Measurements from ENCODE around the gene ODAD4.

Gene ODAD4

DNA sequence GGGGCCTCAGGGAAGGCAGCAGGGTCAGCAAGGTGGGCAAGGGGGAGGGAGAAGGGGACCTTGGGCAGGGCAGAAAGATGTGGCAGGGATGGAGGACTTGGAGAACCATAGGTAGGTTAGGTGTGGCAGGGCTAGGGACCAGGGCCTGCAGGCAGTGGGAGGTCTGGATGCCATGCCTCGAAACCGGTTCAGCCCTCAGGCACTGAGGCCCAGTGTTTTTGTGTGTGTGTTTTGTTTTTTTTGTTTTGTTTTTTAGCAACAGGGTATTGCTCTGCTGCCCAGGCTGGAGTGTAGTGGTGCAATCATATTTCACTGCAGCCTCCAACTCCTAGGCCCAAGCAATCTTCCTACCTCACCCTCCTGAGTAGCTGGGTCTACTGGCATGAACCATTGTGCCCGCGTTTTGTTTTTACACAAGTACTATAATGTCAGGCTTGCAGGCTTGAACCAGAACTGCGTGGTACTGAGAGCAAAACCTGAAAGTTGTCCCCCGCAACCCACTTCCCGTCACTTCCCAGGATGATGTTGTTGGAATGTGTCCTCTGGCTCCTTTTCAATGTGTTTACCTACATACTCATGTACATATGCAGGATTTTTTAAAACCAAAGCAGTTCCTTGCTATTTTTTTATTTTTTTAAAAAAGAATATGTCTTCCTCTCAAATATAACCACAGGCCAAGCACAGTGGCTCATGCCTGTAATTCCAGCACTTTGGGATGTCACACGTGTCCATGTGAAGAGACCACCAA lies 12.4 kb downstream of the ODAD4 start:
- DNase-seq, result no peak

- DNase-seq, result no peak
Observed at GRCh38 chr17:41943492-41943891, 13.1 kb downstream of the ODAD4 start.

DNA sequence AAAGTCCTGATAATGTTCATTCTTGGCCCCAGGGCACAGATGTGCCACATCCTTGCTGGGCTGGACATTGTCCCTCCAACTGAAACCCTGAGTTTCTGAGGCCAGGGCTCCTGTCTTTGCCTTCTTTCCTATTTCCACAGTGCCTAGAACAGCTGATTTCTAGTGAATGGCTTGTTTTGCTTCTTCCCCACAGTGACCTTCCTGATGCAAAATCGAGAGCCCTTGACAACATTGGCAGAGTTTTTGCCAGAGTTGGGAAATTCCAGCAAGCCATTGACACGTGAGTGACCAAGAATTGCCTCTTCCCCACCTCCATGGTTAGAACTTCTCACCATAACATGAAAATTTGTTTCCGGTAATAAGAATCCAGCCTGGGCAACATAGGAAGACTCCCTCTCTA lies 14.5 kb downstream of the ODAD4 start:
- DNase-seq, result no peak

- no peak for DNase-seq
Observed at GRCh38 chr17:41948762-41949460, 18.5 kb downstream of the ODAD4 start.

DNA sequence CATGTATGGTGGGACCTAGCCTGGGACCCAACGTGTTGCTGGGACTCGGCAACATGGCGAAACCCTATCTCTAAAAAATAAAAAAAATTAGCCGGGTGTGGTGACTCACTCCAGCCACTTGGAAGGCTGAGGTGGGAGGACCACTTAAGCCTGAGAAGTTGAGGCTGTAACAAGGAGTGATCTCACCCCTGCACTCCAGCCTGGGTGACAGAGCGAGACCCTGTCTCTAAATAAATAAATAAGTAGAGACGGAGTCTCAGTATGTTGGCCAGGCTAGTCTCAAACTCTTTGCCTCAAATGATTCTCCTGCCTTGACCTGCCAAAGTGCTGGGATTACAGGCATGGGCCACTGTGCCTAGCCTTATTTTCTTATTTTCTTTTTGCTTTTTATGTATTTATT lies 26.1 kb downstream of the ODAD4 start:
- no peak for DNase-seq

DNA sequence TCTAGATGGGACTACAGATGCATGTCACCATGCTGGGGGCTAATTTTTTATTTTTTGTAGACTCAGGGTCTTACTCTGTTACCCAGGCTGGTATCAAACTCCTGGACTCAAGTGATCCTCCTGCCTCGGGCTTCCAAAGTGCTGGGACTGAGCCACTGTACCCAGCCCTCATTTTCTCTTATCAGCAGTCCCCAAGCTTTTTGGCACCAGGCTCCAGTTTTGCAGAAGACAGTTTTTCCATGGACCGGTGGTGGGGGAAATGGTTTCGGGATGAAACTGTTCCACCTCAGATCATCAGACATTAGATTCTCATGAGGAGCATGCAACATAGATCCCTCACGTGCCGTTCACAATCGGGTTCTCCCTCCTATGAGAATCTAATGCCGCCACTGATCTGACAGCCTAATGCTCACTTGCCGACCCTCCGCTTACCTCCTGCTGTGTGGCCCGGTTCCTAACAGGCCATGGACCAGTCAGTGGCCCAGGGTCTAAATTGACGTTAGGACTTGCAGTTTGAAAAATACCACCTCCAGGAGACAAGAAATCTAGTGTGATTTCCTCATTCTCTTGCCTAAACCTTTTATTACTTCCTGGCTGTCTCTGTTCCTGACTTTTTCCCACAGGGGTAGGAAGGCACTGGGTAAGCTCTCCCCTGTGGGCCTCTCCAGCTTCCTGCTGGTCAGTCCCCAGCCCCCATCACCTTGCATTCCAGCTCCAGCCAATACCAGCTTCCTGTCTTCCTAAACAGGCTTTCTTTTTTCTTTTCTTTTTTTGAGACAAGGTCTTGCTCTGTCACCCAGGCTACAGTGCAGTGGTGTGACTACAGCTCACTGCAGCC lies 26.8 kb downstream of the ODAD4 start:
- peak; percentile 52 for DNase-seq

- no peak for DNase-seq
Observed at GRCh38 chr17:41957869-41958439, 27.5 kb downstream of the ODAD4 start.

- DNase-seq, result no peak
Observed at GRCh38 chr17:41959030-41959335, 28.6 kb downstream of the ODAD4 start.

DNA sequence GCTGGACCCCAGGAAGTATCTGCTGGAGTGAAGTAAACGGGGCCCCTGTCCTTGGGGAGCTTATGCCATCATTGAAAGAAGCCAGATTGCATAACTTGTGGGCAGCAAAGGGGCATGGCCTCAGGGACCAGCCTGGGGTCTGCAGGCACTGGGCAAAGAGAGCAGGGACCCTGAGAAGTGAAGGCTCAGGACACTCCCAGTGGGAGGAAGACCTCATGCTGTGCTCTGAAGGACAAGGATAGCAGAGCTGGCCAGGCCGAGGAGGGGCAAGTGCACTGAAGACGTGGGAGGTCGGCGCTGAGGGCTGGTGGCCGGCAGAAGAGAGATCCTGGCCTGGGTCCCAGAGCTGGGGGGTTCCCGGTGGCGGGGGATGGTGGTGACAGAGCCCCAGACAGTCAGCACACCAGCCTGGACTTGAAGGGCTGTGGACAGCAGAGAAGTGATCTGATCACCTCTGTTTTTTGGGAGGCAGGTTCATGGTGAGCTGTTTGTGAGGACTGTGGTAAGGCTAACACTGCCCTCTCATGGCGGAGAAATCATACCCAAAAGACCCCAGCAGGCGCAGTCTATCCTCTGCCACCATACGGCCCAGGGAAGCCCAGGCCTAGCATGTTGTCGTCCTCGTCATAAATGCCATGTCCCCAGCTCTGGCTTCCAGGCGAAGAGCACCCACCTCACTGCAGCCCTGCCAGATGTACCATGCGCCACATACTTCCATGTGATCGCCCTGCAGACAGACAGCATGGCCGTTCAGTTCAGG lies 29.1 kb downstream of the ODAD4 start:
- DNase-seq, result peak; percentile 55

- no peak for DNase-seq
Observed at GRCh38 chr17:41962111-41962510, 31.7 kb downstream of the ODAD4 start.

- peak; percentile 54 for DNase-seq
Observed at GRCh38 chr17:41962768-41963434, 32.5 kb downstream of the ODAD4 start.

- DNase-seq, result peak; percentile 33
Observed at GRCh38 chr17:41965694-41966462, 35.5 kb downstream of the ODAD4 start.

- DNase-seq, result peak; percentile 87
Observed at GRCh38 chr17:41966463-41967140, 36.2 kb downstream of the ODAD4 start, which contains the start of gene CNP. Gene CNP (plus strand): TSS chr17:41966795. CDS start chr17:41966885, 90 bp downstream.

DNA sequence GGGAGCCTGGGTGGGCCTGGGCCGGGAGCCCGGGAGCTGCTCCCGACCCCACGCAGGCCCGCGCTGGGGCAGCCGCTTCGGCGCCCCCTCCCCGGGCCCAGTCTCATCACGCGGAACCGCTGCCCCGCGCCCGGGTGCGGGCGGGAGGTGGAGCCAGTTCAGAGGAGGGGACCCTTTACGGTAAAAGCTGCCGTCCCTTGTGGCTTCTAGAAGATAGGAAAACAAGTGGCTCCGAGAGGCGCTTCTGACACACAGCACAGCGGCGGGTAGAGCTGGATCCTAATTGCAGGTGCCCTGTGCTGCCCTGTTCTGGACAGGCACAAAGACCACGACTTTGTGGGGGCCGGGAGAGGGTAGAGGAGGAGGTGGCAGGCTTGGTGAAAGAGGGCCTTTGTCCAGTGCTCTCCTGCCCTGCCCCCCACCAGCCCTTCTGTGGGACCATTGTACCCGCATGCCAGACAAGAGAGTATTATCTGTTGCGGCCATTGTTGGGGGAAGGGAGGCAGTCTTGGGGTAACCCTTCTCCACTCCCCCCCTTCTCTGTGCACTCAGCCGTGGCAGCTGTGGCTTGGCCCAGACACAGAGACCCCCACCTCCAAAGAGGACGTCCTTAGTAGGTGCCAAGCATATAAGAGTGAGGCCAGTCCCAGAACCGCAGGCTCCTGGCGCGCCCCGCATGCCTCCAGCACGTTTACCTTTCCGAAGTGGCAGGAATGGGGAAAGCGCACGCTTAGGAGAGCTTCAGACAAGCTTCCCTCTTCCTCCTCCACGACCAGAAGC lies 36.9 kb downstream of the ODAD4 start:
- peak; percentile 7 for DNase-seq

GRCh38 chr17:41967921-41968578 lies 37.6 kb downstream of the ODAD4 start:
- DNase-seq, result no peak

GRCh38 chr17:41968676-41969075 lies 38.3 kb downstream of the ODAD4 start:
- DNase-seq, result no peak

- no peak for DNase-seq
Observed at GRCh38 chr17:41970901-41971331, 40.5 kb downstream of the ODAD4 start.

GRCh38 chr17:41971721-41972523 lies 41.5 kb downstream of the ODAD4 start:
- no peak for DNase-seq

Measured in fibroblast of upper back skin (primary cell).